GM12892 (cell line): ENCODE data around the gene IL26. TPM values are rescaled to one million over a fixed set of nuclear protein-coding genes. Genes with fewer than 3 reads are reported as not detected.

Source experiments
- DNase-seq: peaks from one replicate; pipeline ENCODE4 v3.0.0; 2011; ENCODE audit not compliant: insufficient read length
- FAIRE-seq: peaks from 2 replicates; lab custom pipeline; 2011; peaks lifted over from hg19 to GRCh38; lab: Jason Lieb, UNC
- POLR2A ChIP-seq: IDR thresholded peaks from 2 replicates; pipeline ENCODE4 v1.6.1; 2011; ENCODE audit warnings: low read depth, low read length, control low read depth
- POLR2AphosphoS5 ChIP-seq: IDR thresholded peaks from 2 replicates; pipeline ENCODE4 v1.6.1; 2011; ENCODE audit warnings: low read depth, low read length, control low read depth
- TAF1 ChIP-seq: IDR thresholded peaks from 2 replicates; pipeline ENCODE4 v1.6.1; 2011; ENCODE audit warnings: low read depth, mild to moderate bottlenecking, control low read depth, low read length, borderline replicate concordance
- polyA plus RNA-seq: library from polyadenylated mRNA; unstranded; fragments of >200 nt; gene quantifications from one replicate; pipeline ENCODE4 v1.2.1, GENCODE V29; 2012; ENCODE audit warnings: missing spikeins, inconsistent platforms; ENCODE audit not compliant: missing spikeins

Gene IL26
- 0.25 TPM for polyA plus RNA-seq

- FAIRE-seq (no peak), DNase-seq (no peak)
- no peak for TF ChIP-seq POLR2AphosphoS5
- no peak for TF ChIP-seq TAF1
- TF ChIP-seq POLR2A, result no peak
Measured at GRCh38 chr12:68225576-68226476, at the start of gene IL26. Gene IL26 (minus strand): TSS chr12:68225810. CDS start chr12:68225756, 54 bp downstream.

GRCh38 chr12:68272732-68273131, 47.1 kb upstream of the IL26 start:
- no peak for TF ChIP-seq POLR2A
- no peak for TF ChIP-seq POLR2AphosphoS5
- TF ChIP-seq TAF1, result no peak
- DNase-seq, result no peak
- FAIRE-seq, result no peak

GRCh38 chr12:68271346-68271745, 45.7 kb upstream of the IL26 start:
- no peak for DNase-seq
- TF ChIP-seq POLR2A (no peak), POLR2AphosphoS5 (no peak), TAF1 (no peak)

GRCh38 chr12:68270358-68270757, 44.7 kb upstream of the IL26 start:
- FAIRE-seq (no peak), DNase-seq (no peak)
- TF ChIP-seq POLR2AphosphoS5 (no peak), POLR2A (no peak), TAF1 (no peak)

More at GRCh38 chr12:68271346-68271745, 45.7 kb upstream of the IL26 start:
- FAIRE-seq, result no peak

- FAIRE-seq (no peak), DNase-seq (no peak)
- no peak for TF ChIP-seq POLR2A
- TF ChIP-seq POLR2AphosphoS5, result no peak
- no peak for TF ChIP-seq TAF1
Measured at GRCh38 chr12:68269779-68270178, 44.2 kb upstream of the IL26 start.

GRCh38 chr12:68268967-68269366, 43.4 kb upstream of the IL26 start:
- DNase-seq, result no peak
- no peak for FAIRE-seq
- TF ChIP-seq POLR2AphosphoS5 (no peak), TAF1 (no peak), POLR2A (no peak)

- TF ChIP-seq POLR2A (no peak), TAF1 (no peak), POLR2AphosphoS5 (no peak)
- no peak for FAIRE-seq
- no peak for DNase-seq
Measured at GRCh38 chr12:68267892-68268396, 42.3 kb upstream of the IL26 start.

GRCh38 chr12:68264857-68265256, 39.2 kb upstream of the IL26 start:
- DNase-seq (no peak), FAIRE-seq (no peak)
- no peak for TF ChIP-seq TAF1
- no peak for TF ChIP-seq POLR2AphosphoS5
- no peak for TF ChIP-seq POLR2A

- TF ChIP-seq TAF1, result no peak
- no peak for TF ChIP-seq POLR2A
- no peak for TF ChIP-seq POLR2AphosphoS5
- FAIRE-seq, result no peak
- no peak for DNase-seq
Measured at GRCh38 chr12:68264158-68264855, 38.7 kb upstream of the IL26 start.

- DNase-seq, result no peak
- no peak for FAIRE-seq
- TF ChIP-seq POLR2AphosphoS5, result no peak
- TF ChIP-seq TAF1, result no peak
- no peak for TF ChIP-seq POLR2A
Measured at GRCh38 chr12:68263366-68263765, 37.8 kb upstream of the IL26 start.

GRCh38 chr12:68261896-68262295, 36.3 kb upstream of the IL26 start:
- DNase-seq (no peak), FAIRE-seq (peak; percentile 9)
- no peak for TF ChIP-seq POLR2A
- TF ChIP-seq POLR2AphosphoS5, result no peak
- TF ChIP-seq TAF1, result no peak

GRCh38 chr12:68260153-68260552, 34.5 kb upstream of the IL26 start:
- FAIRE-seq, result no peak
- no peak for DNase-seq
- TF ChIP-seq POLR2A (no peak), POLR2AphosphoS5 (no peak), TAF1 (no peak)
